ENCODE measurements around the gene SLC12A4. TPM values are rescaled to one million over a fixed set of nuclear protein-coding genes. Genes with fewer than 3 reads are reported as not detected.
"Not testable (repeated sequence)": the region's sequence is repeated elsewhere in the genome, so short reads cannot be mapped to it uniquely, and the experiment has no call there.

The SLC12A4 gene
- total RNA-seq, 1 experiment from 2014 or later = 41.9 TPM

DNA sequence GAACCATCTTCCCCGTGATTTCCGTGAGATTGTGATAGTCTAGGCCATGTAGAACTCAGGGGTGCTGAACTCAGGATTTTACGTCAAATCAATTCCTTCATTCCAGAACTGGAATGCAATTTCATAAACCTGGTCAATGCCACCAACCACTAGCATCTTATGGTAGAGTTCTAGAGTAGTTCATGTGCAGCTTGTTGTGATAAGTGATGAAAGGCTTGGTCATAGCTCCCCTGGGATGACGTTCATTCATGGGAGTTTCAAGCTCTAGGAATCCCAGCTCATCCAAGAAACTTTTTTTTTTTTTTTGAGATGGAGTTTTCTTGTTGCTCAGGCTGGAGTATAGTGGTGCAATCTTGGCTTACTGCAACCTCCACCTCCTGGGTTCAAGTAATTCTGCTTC lies 34.6 kb upstream of the SLC12A4 start:
- no peak overlapping the region for H3K4me3 ChIP-seq (ENCODE audit: low read depth, low read length, poor library complexity, severe bottlenecking)
- DNase-seq (ENCODE audit: low spot score) = no peak
- H3K9me3 ChIP-seq (ENCODE audit: low read depth, low read length, poor library complexity, severe bottlenecking) = no peaks in the 10 kb centered on the region
- H3K36me3 ChIP-seq (ENCODE audit: insufficient read depth, low read length, poor library complexity, severe bottlenecking) = no peaks in the 10 kb centered on the region
- H3K27me3 ChIP-seq (replicated peaks; ENCODE audit: insufficient read depth, low read depth, low read length, poor library complexity) = no peaks in the 10 kb centered on the region
- TF ChIP-seq EZH2 (IDR thresholded peaks at IDR 0.05; ENCODE audit: borderline replicate concordance, low read depth, low read length, poor library complexity, severe bottlenecking) = no peak
- no peak for TF ChIP-seq CTCF (conservative IDR thresholded peaks at IDR 0.05; ENCODE audit: low read depth, low read length)
- POLR2A ChIA-PET (ENCODE audit: low non-redundant PET) = no interaction called here
- intact Hi-C loops (cut with micrococcal nuclease; ENCODE audit: unreplicated experiment) = no loop called here
- no peaks in the 10 kb centered on the region for H3K4me1 ChIP-seq (ENCODE audit: insufficient read depth, low read length, poor library complexity, severe bottlenecking)
- no TSS peak for BruUV-seq (replicated peaks)
- CTCF ChIA-PET = no interaction called here
- no peak overlapping the region for H3K27ac ChIP-seq (ENCODE audit: low read depth, low read length, poor library complexity, severe bottlenecking)

- intact Hi-C loops (cut with micrococcal nuclease; ENCODE audit: unreplicated experiment) = no loop called here
- Histone ChIP-seq H3K4me3 (ENCODE audit: low read depth, low read length, poor library complexity, severe bottlenecking) (no peak overlapping the region), H3K27ac (ENCODE audit: low read depth, low read length, poor library complexity, severe bottlenecking) (no peak overlapping the region), H3K9me3 (ENCODE audit: low read depth, low read length, poor library complexity, severe bottlenecking) (no peaks in the 10 kb centered on the region), H3K27me3 (replicated peaks; ENCODE audit: insufficient read depth, low read depth, low read length, poor library complexity) (no peaks in the 10 kb centered on the region), H3K36me3 (ENCODE audit: insufficient read depth, low read length, poor library complexity, severe bottlenecking) (no peaks in the 10 kb centered on the region), H3K4me1 (ENCODE audit: insufficient read depth, low read length, poor library complexity, severe bottlenecking) (no peaks in the 10 kb centered on the region)
- ChIA-PET CTCF (no interaction called here), POLR2A (ENCODE audit: low non-redundant PET) (no interaction called here)
- TF ChIP-seq CTCF (conservative IDR thresholded peaks at IDR 0.05; ENCODE audit: low read depth, low read length) = no peak
- BruUV-seq (replicated peaks) = no TSS peak
- DNase-seq (ENCODE audit: low spot score) = no peak
Measured at GRCh38 chr16:68000450-68000849, 32.0 kb upstream of the SLC12A4 start.

- TF ChIP-seq EZH2 (IDR thresholded peaks at IDR 0.05; ENCODE audit: borderline replicate concordance, low read depth, low read length, poor library complexity, severe bottlenecking) (no peak), CTCF (conservative IDR thresholded peaks at IDR 0.05; ENCODE audit: low read depth, low read length) (no peak)
- ChIA-PET CTCF (interaction anchor here (0.5 kb wide), 1 partner anchor 46 kb away, joined by 3 read pairs; no protein-coding TSS in a partner anchor), POLR2A (ENCODE audit: low non-redundant PET) (no interaction called here)
- Histone ChIP-seq H3K4me1 (ENCODE audit: insufficient read depth, low read length, poor library complexity, severe bottlenecking) (no peaks in the 10 kb centered on the region), H3K27me3 (replicated peaks; ENCODE audit: insufficient read depth, low read depth, low read length, poor library complexity) (no peaks in the 10 kb centered on the region), H3K27ac (ENCODE audit: low read depth, low read length, poor library complexity, severe bottlenecking) (no peak overlapping the region), H3K9me3 (ENCODE audit: low read depth, low read length, poor library complexity, severe bottlenecking) (no peaks in the 10 kb centered on the region), H3K36me3 (ENCODE audit: insufficient read depth, low read length, poor library complexity, severe bottlenecking) (no peaks in the 10 kb centered on the region), H3K4me3 (ENCODE audit: low read depth, low read length, poor library complexity, severe bottlenecking) (no peak overlapping the region)
- intact Hi-C loops (cut with micrococcal nuclease; ENCODE audit: unreplicated experiment) = no loop called here
- no peak for DNase-seq (ENCODE audit: low spot score)
- no TSS peak for BruUV-seq (replicated peaks)
Measured at GRCh38 chr16:67999985-68000384, 31.5 kb upstream of the SLC12A4 start.

- POLR2A ChIA-PET (ENCODE audit: low non-redundant PET); H3K27ac ChIP-seq (ENCODE audit: low read depth, low read length, poor library complexity, severe bottlenecking); H3K27me3 ChIP-seq (replicated peaks; ENCODE audit: insufficient read depth, low read depth, low read length, poor library complexity); BruUV-seq (replicated peaks); H3K4me3 ChIP-seq (ENCODE audit: low read depth, low read length, poor library complexity, severe bottlenecking); H3K36me3 ChIP-seq (ENCODE audit: insufficient read depth, low read length, poor library complexity, severe bottlenecking); DNase-seq (ENCODE audit: low spot score); CTCF ChIA-PET; H3K4me1 ChIP-seq (ENCODE audit: insufficient read depth, low read length, poor library complexity, severe bottlenecking); intact Hi-C loops (cut with micrococcal nuclease; ENCODE audit: unreplicated experiment); H3K9me3 ChIP-seq (ENCODE audit: low read depth, low read length, poor library complexity, severe bottlenecking): not testable (repeated sequence)
Measured at GRCh38 chr16:67998779-67999688, 30.6 kb upstream of the SLC12A4 start, which contains the start of gene DPEP2. TSS of gene DPEP2 (minus strand) at chr16:67999484. CDS start at chr16:67993212, 6,272 bp downstream.

GRCh38 chr16:67998231-67998778 lies 29.9 kb upstream of the SLC12A4 start:
- H3K4me3 ChIP-seq (ENCODE audit: low read depth, low read length, poor library complexity, severe bottlenecking); intact Hi-C loops (cut with micrococcal nuclease; ENCODE audit: unreplicated experiment); CTCF ChIA-PET; DNase-seq (ENCODE audit: low spot score); H3K36me3 ChIP-seq (ENCODE audit: insufficient read depth, low read length, poor library complexity, severe bottlenecking); POLR2A ChIA-PET (ENCODE audit: low non-redundant PET); H3K4me1 ChIP-seq (ENCODE audit: insufficient read depth, low read length, poor library complexity, severe bottlenecking); H3K27me3 ChIP-seq (replicated peaks; ENCODE audit: insufficient read depth, low read depth, low read length, poor library complexity); H3K27ac ChIP-seq (ENCODE audit: low read depth, low read length, poor library complexity, severe bottlenecking); BruUV-seq (replicated peaks); H3K9me3 ChIP-seq (ENCODE audit: low read depth, low read length, poor library complexity, severe bottlenecking): not testable (repeated sequence)
